T-helper 1 cell treated with Interleukin-12 subunit alpha and Interleukin-12 subunit beta and Interleukin-4 antibody, amounts not matched to agents 30 μg/mL and 1 μg/mL, for 36 hours (primary cell): ENCODE results near the gene RDH11.

Source experiments
- H3K27ac Mint-ChIP-seq: one replicate; pipeline ENCODE4 v1.8.0; 2021; ENCODE audit warnings: mild to moderate bottlenecking, mixed read lengths
- H3K27me3 Mint-ChIP-seq: one replicate; pipeline ENCODE4 v1.8.0; 2021; ENCODE audit warnings: low read depth, mixed read lengths
- H3K36me3 Mint-ChIP-seq: one replicate; pipeline ENCODE4 v1.8.0; 2021; ENCODE audit warnings: low read depth, mixed read lengths
- H3K4me1 Mint-ChIP-seq: one replicate; pipeline ENCODE4 v1.8.0; 2021; ENCODE audit warnings: low read depth, mixed read lengths
- H3K4me3 Mint-ChIP-seq: one replicate; pipeline ENCODE4 v1.8.0; 2021; ENCODE audit warnings: mild to moderate bottlenecking, moderate library complexity, mixed read lengths
- H3K9me3 Mint-ChIP-seq: one replicate; pipeline ENCODE4 v1.8.0; 2021; ENCODE audit warnings: mixed read lengths

The RDH11 gene

DNA sequence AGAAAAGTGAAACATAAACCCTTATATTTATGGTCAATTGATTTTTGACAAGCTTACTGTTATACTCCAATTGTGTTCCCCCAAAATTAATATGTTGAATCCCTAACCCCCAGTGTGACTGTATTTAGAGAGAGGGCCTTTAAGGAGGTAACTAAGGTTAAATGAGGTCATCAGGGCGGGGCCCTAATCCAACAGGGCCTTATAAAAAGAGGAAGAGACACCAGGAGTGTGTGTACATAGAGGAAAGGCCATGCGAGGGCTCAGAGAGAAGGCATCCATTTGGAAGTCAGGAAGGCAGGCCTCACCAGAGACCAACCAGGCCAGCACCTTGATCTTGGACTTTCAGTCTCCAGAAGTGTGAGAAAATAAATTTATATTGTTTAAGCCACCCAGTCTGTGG, 14.6 kb downstream of the RDH11 start:
- peaks cover 52% of the 10 kb centered on the region for H3K36me3 Mint-ChIP-seq
- H3K27me3 Mint-ChIP-seq = no peaks in the 10 kb centered on the region
- H3K4me3 Mint-ChIP-seq = no peak overlapping the region

DNA sequence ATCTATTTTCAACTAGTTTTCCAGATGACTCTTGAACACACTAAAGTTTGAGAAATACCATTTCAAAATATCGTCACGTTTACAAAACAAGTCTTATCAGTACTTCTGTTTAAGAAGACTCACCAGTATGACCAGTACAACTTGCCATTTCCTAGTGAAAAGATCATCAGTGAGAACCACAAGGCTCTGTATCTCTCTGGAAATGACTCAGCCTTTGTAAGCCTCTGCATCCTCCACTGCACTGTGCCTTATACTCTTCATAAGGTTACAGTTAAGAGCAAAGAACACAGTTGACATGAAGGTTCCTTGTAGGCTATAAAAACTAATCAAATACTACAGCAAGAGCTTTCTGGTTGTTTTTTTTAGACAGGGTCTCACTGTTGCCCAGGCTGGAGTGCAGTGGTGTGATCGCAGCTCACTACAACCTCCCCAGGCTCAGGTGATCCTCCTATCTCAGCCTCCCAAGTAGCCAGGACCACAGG, 15.4 kb downstream of the RDH11 start:
- Mint-ChIP-seq H3K4me3 (no peak overlapping the region), H3K9me3 (no peaks in the 10 kb centered on the region), H3K36me3 (peaks cover 49% of the 10 kb centered on the region), H3K27ac (peak overlapping the region; percentile 67), H3K4me1 (peaks cover 28% of the 10 kb centered on the region), H3K27me3 (no peaks in the 10 kb centered on the region)

More for the DNA sequence above, 14.6 kb downstream of the RDH11 start:
- Mint-ChIP-seq H3K9me3 (no peaks in the 10 kb centered on the region), H3K27ac (no peak overlapping the region), H3K4me1 (peaks cover 28% of the 10 kb centered on the region)

DNA sequence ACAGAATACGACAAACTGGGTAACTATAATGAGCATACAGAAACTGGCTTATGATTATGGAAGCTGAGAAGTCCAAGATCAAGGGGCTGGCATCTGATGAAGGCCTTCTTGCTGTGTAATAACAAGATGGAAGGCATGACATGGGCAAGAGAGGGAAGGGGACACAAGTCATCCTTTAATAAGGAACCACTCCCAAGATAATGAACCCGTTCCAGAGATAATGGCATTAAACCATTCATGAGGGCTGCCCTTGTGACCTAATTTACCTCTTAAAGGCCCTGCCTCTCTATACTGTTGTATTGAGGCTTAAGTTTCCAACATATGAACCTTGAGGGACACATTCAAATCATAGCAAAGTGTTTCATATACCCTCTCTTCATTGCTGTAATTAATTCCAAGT, 16.6 kb downstream of the RDH11 start:
- Mint-ChIP-seq H3K4me1 (peaks cover 28% of the 10 kb centered on the region), H3K27me3 (no peaks in the 10 kb centered on the region), H3K9me3 (no peaks in the 10 kb centered on the region), H3K27ac (no peak overlapping the region), H3K36me3 (peaks cover 42% of the 10 kb centered on the region), H3K4me3 (no peak overlapping the region)

DNA sequence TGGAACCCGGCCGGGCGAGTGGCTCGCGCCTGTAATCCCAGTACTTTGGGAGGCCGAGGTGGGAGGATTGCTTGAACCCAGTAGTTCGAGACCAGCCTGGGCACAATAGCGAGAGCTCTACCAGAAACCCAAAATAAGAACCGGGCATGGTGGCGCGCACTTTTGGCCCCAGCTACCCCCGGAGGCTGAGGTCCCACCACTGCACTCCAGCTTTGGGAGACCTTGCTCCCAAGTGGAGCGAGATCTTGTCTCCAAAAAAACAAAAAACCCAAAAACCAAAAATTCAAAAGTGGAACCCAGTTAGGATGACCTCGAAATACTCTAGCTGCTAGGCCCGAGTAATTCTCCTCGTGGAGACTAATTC, 20.4 kb downstream of the RDH11 start:
- peak overlapping the region; percentile 84 for H3K4me3 Mint-ChIP-seq
- H3K27me3 Mint-ChIP-seq = no peaks in the 10 kb centered on the region
- H3K4me1 Mint-ChIP-seq = peaks cover 28% of the 10 kb centered on the region
- peak overlapping the region; percentile 81 for H3K27ac Mint-ChIP-seq
- no peaks in the 10 kb centered on the region for H3K9me3 Mint-ChIP-seq
- H3K36me3 Mint-ChIP-seq = peaks cover 18% of the 10 kb centered on the region

DNA sequence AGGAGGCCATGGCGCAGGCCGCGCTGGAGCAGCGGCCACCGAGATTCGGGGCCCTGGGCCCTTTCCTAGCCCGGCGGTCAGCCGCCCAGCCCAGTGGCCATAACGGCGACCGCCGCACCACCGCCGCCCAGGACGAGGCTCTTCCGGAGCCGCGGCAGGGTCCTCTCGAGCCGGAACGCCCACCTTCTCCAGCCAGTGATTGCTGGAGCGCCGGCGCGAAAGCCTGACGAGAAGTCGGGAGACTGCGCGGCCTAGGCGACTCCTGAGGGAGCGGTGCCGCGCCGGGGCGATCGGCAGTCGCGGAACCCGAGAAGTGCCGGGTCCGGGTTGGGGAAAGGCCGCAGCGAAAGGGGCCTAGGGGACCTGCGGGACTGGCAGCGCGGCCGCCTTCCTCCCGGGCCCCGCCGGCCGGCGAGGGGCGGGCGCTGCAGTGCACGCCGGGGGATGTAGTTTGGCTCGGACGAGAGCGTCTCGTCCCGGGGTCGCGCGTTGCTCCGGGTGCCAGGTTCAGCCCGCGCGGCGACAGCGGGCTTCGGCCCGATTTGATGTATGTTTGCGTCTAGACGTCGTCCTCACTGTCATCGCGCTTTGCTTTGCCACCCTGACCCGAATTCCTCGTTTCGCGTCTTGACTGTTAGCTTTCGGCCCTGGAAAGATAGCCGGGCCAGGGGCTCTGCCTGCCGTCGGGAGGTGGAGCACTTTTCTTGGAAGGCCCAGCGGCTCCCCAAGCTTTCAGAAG, 20.9 kb downstream of the RDH11 start, which contains the start of gene VTI1B:
Gene VTI1B, minus strand, starts transcription at position 153 of the 739 bp plus-strand sequence. Its CDS starts 143 bp downstream, at position 10.
- H3K4me1 Mint-ChIP-seq = peaks cover 25% of the 10 kb centered on the region
- H3K27ac Mint-ChIP-seq = peak within 1 kb of the TSS; percentile 81
- H3K4me3 Mint-ChIP-seq = peak within 1 kb of the TSS; percentile 86
- H3K27me3 Mint-ChIP-seq = no peaks in the 10 kb centered on the region
- no peaks in the 10 kb centered on the region for H3K9me3 Mint-ChIP-seq
- H3K36me3 Mint-ChIP-seq = peaks cover 17% of the 10 kb centered on the region

DNA sequence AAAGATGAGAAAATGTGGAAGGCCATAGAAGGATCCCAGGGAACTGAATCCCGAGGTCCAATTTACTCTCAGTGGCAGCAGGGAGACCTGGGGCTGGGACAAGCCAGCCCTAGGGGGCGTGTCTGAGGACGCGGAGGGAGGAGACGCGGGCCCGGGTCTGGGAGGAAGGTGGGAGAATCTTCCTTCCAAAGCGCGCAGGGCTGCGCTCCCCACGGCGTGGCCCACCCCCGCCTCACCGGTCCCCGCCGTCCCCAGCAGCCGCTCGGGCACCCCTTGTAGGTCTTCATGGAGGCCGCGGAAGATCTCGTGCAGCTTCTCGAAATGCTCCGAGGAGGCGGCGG, 21.5 kb downstream of the RDH11 start:
- peak overlapping the region; percentile 86 for H3K4me3 Mint-ChIP-seq
- no peaks in the 10 kb centered on the region for H3K27me3 Mint-ChIP-seq
- no peaks in the 10 kb centered on the region for H3K9me3 Mint-ChIP-seq
- peak overlapping the region; percentile 78 for H3K27ac Mint-ChIP-seq
- peaks cover 17% of the 10 kb centered on the region for H3K36me3 Mint-ChIP-seq
- peaks cover 27% of the 10 kb centered on the region for H3K4me1 Mint-ChIP-seq

DNA sequence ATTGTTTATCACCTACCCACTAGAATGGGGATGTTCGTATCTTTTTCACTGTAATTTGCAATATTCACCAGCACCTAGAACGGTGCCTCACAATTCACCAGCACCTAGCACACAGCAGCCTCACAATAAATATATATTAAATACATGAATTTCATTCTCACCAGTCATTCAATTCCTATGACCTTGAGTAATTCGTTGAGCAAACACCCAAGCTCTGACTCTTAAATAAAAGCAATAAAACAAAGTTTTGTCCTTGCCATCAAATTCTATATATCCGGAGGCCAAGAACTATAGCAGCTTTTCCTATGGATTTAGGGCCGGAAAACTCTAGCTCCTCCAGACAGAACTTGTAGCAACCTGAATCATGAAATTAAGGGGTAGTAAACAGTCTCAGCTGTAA, 22.1 kb downstream of the RDH11 start:
- H3K36me3 Mint-ChIP-seq = peaks cover 13% of the 10 kb centered on the region
- H3K27me3 Mint-ChIP-seq = no peaks in the 10 kb centered on the region
- peaks cover 26% of the 10 kb centered on the region for H3K4me1 Mint-ChIP-seq
- H3K4me3 Mint-ChIP-seq = peak overlapping the region; percentile 86
- no peaks in the 10 kb centered on the region for H3K9me3 Mint-ChIP-seq
- no peak overlapping the region for H3K27ac Mint-ChIP-seq

DNA sequence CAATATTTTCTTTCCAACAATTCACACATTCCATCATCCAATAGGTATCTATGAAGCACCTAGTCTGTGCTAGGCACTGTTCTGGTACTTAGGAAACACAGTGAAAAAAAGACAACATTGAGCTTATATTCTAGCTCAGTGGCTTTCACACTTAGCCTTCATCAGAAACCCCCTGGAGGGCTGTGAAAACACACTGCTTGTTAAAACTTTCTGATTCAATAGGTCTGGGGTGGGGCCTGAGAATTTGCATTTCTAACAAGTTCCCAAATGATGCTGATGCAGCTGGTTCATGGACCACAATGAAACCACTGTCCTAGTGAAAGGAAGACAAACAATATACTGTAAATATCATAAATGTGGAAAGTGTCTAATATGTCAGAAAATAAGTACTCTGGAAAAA, 27.0 kb downstream of the RDH11 start:
- no peak overlapping the region for H3K27ac Mint-ChIP-seq
- no peak overlapping the region for H3K4me3 Mint-ChIP-seq
- H3K27me3 Mint-ChIP-seq = no peaks in the 10 kb centered on the region
- H3K36me3 Mint-ChIP-seq = peaks cover 2% of the 10 kb centered on the region
- no peaks in the 10 kb centered on the region for H3K9me3 Mint-ChIP-seq
- peaks cover 35% of the 10 kb centered on the region for H3K4me1 Mint-ChIP-seq

DNA sequence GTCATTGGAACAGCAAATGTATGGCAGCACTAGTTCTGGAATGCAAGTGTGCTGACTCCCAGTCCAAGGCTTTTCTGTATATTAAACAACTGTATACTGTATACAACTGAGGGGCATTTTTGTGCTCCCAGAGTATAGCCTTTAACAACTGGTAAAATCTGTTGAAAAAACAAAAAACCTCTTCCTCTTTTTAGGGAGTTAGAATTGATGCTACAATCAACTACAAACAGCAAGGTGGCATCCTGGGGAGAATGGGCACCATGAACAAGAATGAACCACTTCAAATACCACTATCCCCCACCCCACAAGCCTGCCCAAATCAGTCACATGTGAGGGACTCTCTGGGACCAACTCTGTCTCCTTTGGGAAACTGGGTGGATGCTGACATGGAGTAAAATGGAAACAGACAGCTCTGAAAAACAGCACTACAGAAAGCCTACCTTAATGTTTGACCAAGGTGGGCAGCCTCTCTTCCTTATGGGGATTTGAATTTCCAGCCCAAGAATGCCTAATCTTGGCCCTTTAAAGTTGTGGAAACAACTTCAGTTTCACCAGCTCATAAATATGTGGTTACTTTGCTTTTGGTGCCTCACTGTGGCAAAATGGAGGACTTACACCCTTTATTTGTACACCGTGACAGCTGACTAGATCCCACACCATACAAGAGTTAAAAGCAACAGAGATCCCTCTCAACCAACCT, 28.7 kb downstream of the RDH11 start:
- H3K4me1 Mint-ChIP-seq = peaks cover 27% of the 10 kb centered on the region
- H3K4me3 Mint-ChIP-seq = no peak overlapping the region
- H3K9me3 Mint-ChIP-seq = no peaks in the 10 kb centered on the region
- H3K27ac Mint-ChIP-seq = no peak overlapping the region
- H3K36me3 Mint-ChIP-seq = peaks cover 5% of the 10 kb centered on the region
- H3K27me3 Mint-ChIP-seq = no peaks in the 10 kb centered on the region

DNA sequence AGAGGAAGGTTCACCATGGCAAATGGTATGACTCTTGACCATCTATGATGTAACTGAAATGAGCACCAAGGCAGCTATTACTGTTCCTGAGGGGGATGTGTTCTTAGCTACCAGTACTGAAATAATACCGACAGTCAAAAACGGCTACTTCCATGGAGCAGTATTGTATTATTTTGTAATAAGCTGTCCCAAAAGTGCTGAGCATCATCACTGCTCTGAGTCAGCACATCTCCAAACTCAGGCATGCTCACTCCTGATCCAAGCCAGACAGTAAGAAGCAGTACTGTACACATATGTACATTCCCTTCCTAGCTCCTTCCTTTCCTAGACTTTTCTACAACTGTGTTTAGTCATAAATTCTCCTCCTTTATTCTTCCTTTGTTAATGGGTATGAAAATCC, 29.7 kb downstream of the RDH11 start:
- Mint-ChIP-seq H3K4me3 (no peak overlapping the region), H3K27me3 (no peaks in the 10 kb centered on the region), H3K27ac (no peak overlapping the region), H3K36me3 (peaks cover 5% of the 10 kb centered on the region), H3K4me1 (peaks cover 27% of the 10 kb centered on the region), H3K9me3 (no peaks in the 10 kb centered on the region)

DNA sequence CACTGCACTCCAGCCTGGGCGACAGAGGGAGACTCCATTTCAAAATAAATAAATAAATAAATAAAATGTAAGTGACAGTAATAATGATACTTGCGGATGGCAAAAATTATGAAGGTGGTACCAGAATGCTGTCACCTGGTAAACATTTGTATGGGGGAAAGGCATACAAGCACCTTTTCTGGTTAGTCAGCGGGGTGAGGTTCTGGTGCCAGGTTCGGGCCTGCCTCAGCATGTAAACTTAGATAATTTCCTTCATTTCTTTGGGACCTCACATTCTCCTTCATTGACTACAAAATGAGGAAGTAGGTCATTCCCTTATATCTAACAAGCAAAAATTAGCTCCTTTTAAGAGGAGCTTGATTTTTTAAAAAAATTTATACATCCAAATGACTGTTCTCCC, 31.9 kb downstream of the RDH11 start:
- H3K27me3 Mint-ChIP-seq = no peaks in the 10 kb centered on the region
- peaks cover 19% of the 10 kb centered on the region for H3K4me1 Mint-ChIP-seq
- H3K27ac Mint-ChIP-seq = no peak overlapping the region
- H3K9me3 Mint-ChIP-seq = no peaks in the 10 kb centered on the region
- peaks cover 7% of the 10 kb centered on the region for H3K36me3 Mint-ChIP-seq
- no peak overlapping the region for H3K4me3 Mint-ChIP-seq

DNA sequence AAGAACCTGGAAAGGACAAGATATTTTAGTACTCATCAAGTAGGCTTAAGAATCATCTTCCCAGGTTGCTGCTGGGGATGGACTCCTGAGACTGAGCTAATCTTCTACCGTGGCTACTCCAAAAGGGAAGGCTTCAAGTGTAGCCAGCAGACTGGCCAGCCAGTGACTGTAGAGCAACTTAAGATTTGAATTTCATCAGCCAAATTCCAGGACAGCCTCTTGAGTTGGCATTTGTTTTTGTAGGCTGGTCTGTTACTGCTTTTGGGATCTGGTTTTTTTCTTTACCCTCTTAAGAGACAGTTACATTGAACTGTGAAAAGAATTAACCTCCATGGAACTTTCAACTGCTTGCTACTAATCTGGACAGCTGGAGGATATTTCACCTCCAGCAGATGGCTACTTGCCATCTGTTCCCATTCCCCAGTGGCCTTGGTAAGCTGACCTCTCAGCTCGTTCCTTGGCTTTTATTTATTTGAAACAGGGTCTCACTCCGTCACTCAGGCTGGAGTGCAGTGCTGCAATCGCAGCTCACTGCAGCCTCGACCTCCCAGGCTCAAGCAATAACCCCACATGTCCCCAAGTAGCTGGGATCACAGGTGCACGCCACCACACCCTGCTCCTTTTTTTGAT, 41.8 kb downstream of the RDH11 start:
- Mint-ChIP-seq H3K4me1 (no peaks in the 10 kb centered on the region), H3K9me3 (no peaks in the 10 kb centered on the region), H3K27ac (no peak overlapping the region), H3K27me3 (no peaks in the 10 kb centered on the region), H3K4me3 (no peak overlapping the region), H3K36me3 (peaks cover 33% of the 10 kb centered on the region)

DNA sequence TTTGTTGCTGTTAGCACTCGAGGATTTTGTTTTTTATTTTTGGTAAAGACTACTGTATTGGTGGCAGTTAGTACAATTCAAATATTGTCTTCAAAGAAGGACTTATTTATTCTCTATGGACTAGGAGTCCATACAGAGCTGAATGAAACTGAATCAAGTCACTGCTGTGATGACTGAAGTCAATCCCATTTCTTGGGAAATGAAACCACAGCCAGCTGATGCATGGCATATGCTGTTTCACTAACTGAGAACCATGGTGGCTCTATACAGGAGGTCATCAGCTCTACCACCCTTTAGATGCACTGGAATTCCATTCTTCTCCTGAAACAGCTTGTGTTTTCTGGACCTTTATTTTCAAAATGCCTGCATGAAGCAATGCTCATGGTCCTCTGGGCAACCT, 43.4 kb downstream of the RDH11 start:
- H3K4me1 Mint-ChIP-seq = no peaks in the 10 kb centered on the region
- H3K4me3 Mint-ChIP-seq = no peak overlapping the region
- H3K9me3 Mint-ChIP-seq = no peaks in the 10 kb centered on the region
- no peaks in the 10 kb centered on the region for H3K27me3 Mint-ChIP-seq
- H3K36me3 Mint-ChIP-seq = peaks cover 32% of the 10 kb centered on the region
- H3K27ac Mint-ChIP-seq = no peak overlapping the region

DNA sequence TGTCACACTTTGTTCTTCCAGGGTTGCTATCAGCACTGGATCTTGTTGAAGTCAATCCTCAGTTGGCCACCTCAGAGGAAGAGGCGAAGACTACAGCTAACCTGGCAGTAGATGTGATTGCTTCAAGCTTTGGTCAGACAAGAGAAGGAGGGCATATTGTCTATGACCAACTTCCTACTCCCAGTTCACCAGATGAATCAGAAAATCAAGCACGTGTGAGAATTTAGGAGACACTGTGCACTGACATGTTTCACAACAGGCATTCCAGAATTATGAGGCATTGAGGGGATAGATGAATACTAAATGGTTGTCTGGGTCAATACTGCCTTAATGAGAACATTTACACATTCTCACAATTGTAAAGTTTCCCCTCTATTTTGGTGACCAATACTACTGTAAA, 44.9 kb downstream of the RDH11 start:
- H3K9me3 Mint-ChIP-seq = no peaks in the 10 kb centered on the region
- no peak overlapping the region for H3K27ac Mint-ChIP-seq
- H3K36me3 Mint-ChIP-seq = peaks cover 30% of the 10 kb centered on the region
- no peaks in the 10 kb centered on the region for H3K27me3 Mint-ChIP-seq
- no peak overlapping the region for H3K4me3 Mint-ChIP-seq
- no peaks in the 10 kb centered on the region for H3K4me1 Mint-ChIP-seq

DNA sequence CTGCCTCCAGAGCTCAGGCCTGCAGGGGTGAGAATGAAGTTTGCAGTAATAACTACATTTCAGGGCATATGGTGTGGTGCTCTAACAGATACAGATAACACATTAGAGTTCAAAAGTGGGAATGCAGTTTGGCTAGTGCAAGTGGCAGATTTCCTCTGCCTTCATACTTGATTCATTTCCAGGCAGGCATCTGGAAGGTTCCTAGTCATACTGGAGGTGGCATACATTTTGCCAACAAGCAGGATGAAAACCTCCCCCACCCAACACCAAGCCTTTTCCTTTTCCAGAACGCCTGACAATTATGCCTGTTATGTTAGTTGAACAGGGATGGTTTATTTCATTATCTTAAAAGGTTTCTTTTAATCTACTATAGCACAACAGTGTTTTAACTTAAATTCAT, 45.4 kb downstream of the RDH11 start:
- no peak overlapping the region for H3K4me3 Mint-ChIP-seq
- H3K36me3 Mint-ChIP-seq = peaks cover 30% of the 10 kb centered on the region
- no peaks in the 10 kb centered on the region for H3K4me1 Mint-ChIP-seq
- no peaks in the 10 kb centered on the region for H3K27me3 Mint-ChIP-seq
- H3K9me3 Mint-ChIP-seq = no peaks in the 10 kb centered on the region
- H3K27ac Mint-ChIP-seq = no peak overlapping the region
